RWPE2 (cell line): ENCODE results near the gene CRELD1.

Source experiments
- ATAC-seq: fragments of 200-7000 bp; cut with Tn5 transposase; 3 replicates; pipeline ENCODE4 v1.9.1; 2021; ENCODE audit warnings: low read depth
- DNase-seq: peaks from one replicate; pipeline ENCODE4 v3.0.0-alpha.2; 2020; ENCODE audit warnings: low spot score
- H3K27ac ChIP-seq: fragments of 450-650 bp; 2 replicates; pipeline ENCODE4 v1.5.1; 2017; ENCODE audit warnings: mild to moderate bottlenecking; ENCODE audit not compliant: poor library complexity, severe bottlenecking
- H3K27me3 ChIP-seq: fragments of 250-450 bp; sonication (Bioruptor Pico); 2 replicates; pipeline ENCODE4 v1.5.1; 2021; ENCODE audit warnings: mild to moderate bottlenecking, moderate library complexity; ENCODE audit not compliant: insufficient read depth, poor library complexity, severe bottlenecking
- H3K36me3 ChIP-seq: fragments of 250-450 bp; sonication (Bioruptor Pico); 2 replicates; pipeline ENCODE4 v1.5.1; 2020; ENCODE audit warnings: low read depth, mild to moderate bottlenecking, moderate library complexity
- H3K4me1 ChIP-seq: fragments of 250-450 bp; sonication (Bioruptor Pico); 2 replicates; pipeline ENCODE4 v1.5.1; 2021; ENCODE audit warnings: mild to moderate bottlenecking, moderate library complexity; ENCODE audit not compliant: insufficient read depth, poor library complexity, severe bottlenecking
- H3K4me3 ChIP-seq: fragments of 250-450 bp; sonication (Bioruptor Pico); 2 replicates; pipeline ENCODE4 v1.5.1; 2021; ENCODE audit warnings: mild to moderate bottlenecking, moderate library complexity; ENCODE audit not compliant: severe bottlenecking
- H3K9me3 ChIP-seq: fragments of 250-450 bp; sonication (Bioruptor Pico); 2 replicates; pipeline ENCODE4 v1.5.1; 2021; ENCODE audit warnings: mild to moderate bottlenecking, moderate library complexity; ENCODE audit not compliant: severe bottlenecking
- CTCF ChIP-seq: fragments of 450-650 bp; IDR thresholded peaks from one replicate; pipeline ENCODE4 v1.5.1; 2017; ENCODE audit warnings: mild to moderate bottlenecking, moderate library complexity; ENCODE audit not compliant: poor library complexity, severe bottlenecking

The CRELD1 gene

GRCh38 chr3:9951126-9951525, 17.5 kb downstream of the CRELD1 start:
- H3K9me3 ChIP-seq = no peaks in the 10 kb centered on the region
- TF ChIP-seq CTCF = no peak
- no peak for DNase-seq
- H3K27ac ChIP-seq = no peak overlapping the region
- H3K4me3 ChIP-seq = no peak overlapping the region
- 0 out of 2 replicates have a peak, but pooled peaks cover 5% of the 10 kb centered on the region for H3K36me3 ChIP-seq
- no peak for ATAC-seq
- peaks cover 10% of the 10 kb centered on the region for H3K4me1 ChIP-seq
- H3K27me3 ChIP-seq = no peaks in the 10 kb centered on the region

GRCh38 chr3:9951598-9951961, 17.9 kb downstream of the CRELD1 start:
- TF ChIP-seq CTCF = no peak
- 0 out of 2 replicates have a peak, but pooled peaks cover 5% of the 10 kb centered on the region for H3K36me3 ChIP-seq
- DNase-seq (no peak), ATAC-seq (no peak)
- no peaks in the 10 kb centered on the region for H3K9me3 ChIP-seq
- peak overlapping the region; percentile 45 for H3K4me3 ChIP-seq
- peaks cover 10% of the 10 kb centered on the region for H3K4me1 ChIP-seq
- no peak overlapping the region for H3K27ac ChIP-seq
- no peaks in the 10 kb centered on the region for H3K27me3 ChIP-seq

- no peaks in the 10 kb centered on the region for H3K27me3 ChIP-seq
- DNase-seq (no peak), ATAC-seq (peak; percentile 75)
- no peaks in the 10 kb centered on the region for H3K9me3 ChIP-seq
- 0 out of 2 replicates have a peak, but pooled peaks cover 5% of the 10 kb centered on the region for H3K36me3 ChIP-seq
- peak within 1 kb of the TSS; percentile 45 for H3K4me3 ChIP-seq
- TF ChIP-seq CTCF = no peak
- no peak within 1 kb of the TSS for H3K27ac ChIP-seq
- H3K4me1 ChIP-seq = peaks cover 10% of the 10 kb centered on the region
These were observed 18.6 kb downstream of the CRELD1 start, which contains the start of gene PRRT3 for GRCh38 chr3:9951962-9952805. TSS of gene PRRT3 (minus strand) at chr3:9952408. CDS start at chr3:9950115, 2,293 bp downstream.

GRCh38 chr3:9955067-9955502, 21.5 kb downstream of the CRELD1 start:
- ATAC-seq (peak; percentile 30; the same call in 2 of the 3 replicates), DNase-seq (no peak)
- Histone ChIP-seq H3K36me3 (no peaks in the 10 kb centered on the region), H3K9me3 (no peaks in the 10 kb centered on the region), H3K27ac (no peak overlapping the region), H3K4me1 (peaks cover 10% of the 10 kb centered on the region), H3K4me3 (no peak overlapping the region), H3K27me3 (no peaks in the 10 kb centered on the region)
- no peak for TF ChIP-seq CTCF
